LNCaP clone FGC (cell line): Measurements from ENCODE around the gene CAMKK1.

Experiments used
- DNase-seq: peaks from one replicate; pipeline ENCODE4 v3.0.0-alpha.2; 2011; ENCODE audit warnings: low read depth
- H3K4me3 ChIP-seq: 2 replicates; pipeline ENCODE4 v1.5.1; 2011; ENCODE audit warnings: mild to moderate bottlenecking, low read depth, low read length, control low read depth
- CTCF ChIP-seq: IDR thresholded peaks from 2 replicates; pipeline ENCODE4 v1.5.1; 2012; ENCODE audit warnings: mild to moderate bottlenecking; ENCODE audit not compliant: control insufficient read depth, insufficient read depth; ENCODE audit errors: extremely low read depth

CAMKK1 gene

GRCh38 chr17:3887394-3887793, 5.5 kb downstream of the CAMKK1 start:
- no peak for DNase-seq

GRCh38 chr17:3886776-3887175, 6.1 kb downstream of the CAMKK1 start:
- TF ChIP-seq CTCF, result no peak
- no peak for DNase-seq
- H3K4me3 ChIP-seq, result no peak overlapping the region

More at GRCh38 chr17:3887394-3887793, 5.5 kb downstream of the CAMKK1 start:
- H3K4me3 ChIP-seq, result no peak overlapping the region
- no peak for TF ChIP-seq CTCF

- TF ChIP-seq CTCF, result no peak
- DNase-seq, result no peak
Measured at GRCh38 chr17:3885970-3886369, 6.9 kb downstream of the CAMKK1 start.

GRCh38 chr17:3885271-3885670, 7.6 kb downstream of the CAMKK1 start:
- TF ChIP-seq CTCF, result no peak
- no peak for DNase-seq
- H3K4me3 ChIP-seq, result no peak overlapping the region

More at GRCh38 chr17:3885970-3886369, 6.9 kb downstream of the CAMKK1 start:
- H3K4me3 ChIP-seq, result no peak overlapping the region

- no peak for TF ChIP-seq CTCF
- DNase-seq, result no peak
- H3K4me3 ChIP-seq, result no peak overlapping the region
Measured at GRCh38 chr17:3884188-3884587, 8.7 kb downstream of the CAMKK1 start.

GRCh38 chr17:3882276-3882675, 10.6 kb downstream of the CAMKK1 start:
- TF ChIP-seq CTCF, result no peak
- DNase-seq, result no peak
- H3K4me3 ChIP-seq, result no peak overlapping the region

GRCh38 chr17:3880983-3881382, 11.9 kb downstream of the CAMKK1 start:
- no peak for DNase-seq
- no peak for TF ChIP-seq CTCF
- H3K4me3 ChIP-seq, result no peak overlapping the region
